Liver (tissue), 9 donors: Measurements from ENCODE around the gene TLN1. TPM values are rescaled to one million over a fixed set of nuclear protein-coding genes. Genes with fewer than 3 reads are reported as not detected.

Experiments used
- DNase-seq: peaks from one replicate; pipeline ENCODE4 v3.0.0-alpha.2; 2017; ENCODE audit warnings: low spot score
- H3K27ac ChIP-seq, 2 donors: one replicate each; pipeline ENCODE4 v1.7.0; 2013; ENCODE audit warnings: inconsistent platforms in 2 of 2, low read length in 2 of 2, control low read depth in 1 of 2, low read depth in 1 of 2, mild to moderate bottlenecking in 1 of 2
- H3K27me3 ChIP-seq, 4 donors: one replicate each; pipeline versions ENCODE4 v1.6.1 to v1.7.0; 2013; ENCODE audit warnings: low read length in 3 of 4, inconsistent platforms in 1 of 4, mild to moderate bottlenecking in 1 of 4, moderate library complexity in 1 of 4; ENCODE audit not compliant: control insufficient read depth in 4 of 4, insufficient read depth in 4 of 4
- H3K36me3 ChIP-seq, 4 donors: one replicate each; pipeline versions ENCODE4 v1.6.1 to v1.7.0; 2013; ENCODE audit warnings: low read length in 3 of 4, mild to moderate bottlenecking in 3 of 4, low read depth in 1 of 4, moderate library complexity in 1 of 4; ENCODE audit not compliant: control insufficient read depth in 4 of 4, insufficient read depth in 3 of 4
- H3K4me1 ChIP-seq, 4 donors: one replicate each; pipeline versions ENCODE4 v1.6.1 to v1.7.0; 2013; ENCODE audit warnings: low read length in 3 of 4, mild to moderate bottlenecking in 3 of 4, moderate library complexity in 1 of 4; ENCODE audit not compliant: control insufficient read depth in 4 of 4, insufficient read depth in 4 of 4
- H3K4me3 ChIP-seq, 3 donors: one replicate each; pipeline versions ENCODE4 v1.6.1 to v1.7.0; 2013; ENCODE audit warnings: low read length in 3 of 3, control low read depth in 1 of 3, low read depth in 1 of 3, mild to moderate bottlenecking in 1 of 3
- H3K9ac ChIP-seq, 2 donors: one replicate each; pipeline ENCODE4 v1.7.0; 2013; ENCODE audit warnings: low read length in 2 of 2, mild to moderate bottlenecking in 2 of 2, moderate library complexity in 2 of 2, control low read depth in 1 of 2, low read depth in 1 of 2
- H3K9me3 ChIP-seq, 4 donors: one replicate each; pipeline versions ENCODE4 v1.6.1 to v1.7.0; 2013; ENCODE audit warnings: low read length in 3 of 4; ENCODE audit not compliant: control insufficient read depth in 4 of 4
- ATF3 ChIP-seq: IDR thresholded peaks from 2 replicates; pipeline ENCODE4 v1.6.1; 2016; ENCODE audit warnings: antibody characterized with exemption
- CTCF ChIP-seq: fragments of 150-350 bp; IDR thresholded peaks from 2 replicates; pipeline ENCODE4 v1.5.1; 2017; ENCODE audit warnings: improper control_type of control experiment, low read depth, low read length; ENCODE audit not compliant: missing input control
- EGR1 ChIP-seq, 2 donors: IDR thresholded peaks; 2 replicates each; pipeline ENCODE4 v1.6.1; 2016 to 2018; ENCODE audit warnings: antibody characterized with exemption in 2 of 2, low read depth in 2 of 2
- FOXA1 ChIP-seq: IDR thresholded peaks from 2 replicates; pipeline ENCODE4 v1.6.1; 2016; ENCODE audit warnings: antibody characterized with exemption
- FOXA2 ChIP-seq: IDR thresholded peaks from 2 replicates; pipeline ENCODE4 v1.6.1; 2016; ENCODE audit warnings: antibody characterized with exemption
- GABPA ChIP-seq, 2 donors: IDR thresholded peaks in 1 of 2; conservative IDR thresholded peaks in 1 of 2; 2 replicates each; pipeline ENCODE4 v1.6.1; 2016; ENCODE audit warnings: antibody characterized with exemption in 2 of 2, mild to moderate bottlenecking in 1 of 2, moderate library complexity in 1 of 2
- HNF4A ChIP-seq, 2 donors: conservative IDR thresholded peaks; 2 replicates each; pipeline ENCODE4 v1.6.1; 2016; ENCODE audit warnings: antibody characterized with exemption in 2 of 2, mild to moderate bottlenecking in 2 of 2
- HNF4G ChIP-seq: IDR thresholded peaks from 2 replicates; pipeline ENCODE4 v1.6.1; 2016; ENCODE audit warnings: antibody characterized with exemption
- JUND ChIP-seq, 2 donors: IDR thresholded peaks; 2 replicates each; pipeline ENCODE4 v1.6.1; 2016; ENCODE audit warnings: antibody characterized with exemption in 2 of 2
- MAX ChIP-seq: IDR thresholded peaks from 2 replicates; pipeline ENCODE4 v1.6.1; 2016; ENCODE audit warnings: antibody characterized with exemption
- NR2F2 ChIP-seq: IDR thresholded peaks from 2 replicates; pipeline ENCODE4 v1.6.1; 2016; ENCODE audit warnings: antibody characterized with exemption
- RAD21 ChIP-seq, 2 donors: IDR thresholded peaks; 2 replicates each; pipeline ENCODE4 v1.6.1; 2016; ENCODE audit warnings: antibody characterized with exemption in 2 of 2, mild to moderate bottlenecking in 2 of 2
- RXRA ChIP-seq, 2 donors: IDR thresholded peaks; 2 replicates each; pipeline ENCODE4 v1.6.1; 2017 to 2018; ENCODE audit warnings: antibody characterized with exemption in 2 of 2, mild to moderate bottlenecking in 1 of 2
- SP1 ChIP-seq: IDR thresholded peaks from 2 replicates; pipeline ENCODE4 v1.6.1; 2018; ENCODE audit warnings: antibody characterized with exemption, mild to moderate bottlenecking
- TAF1 ChIP-seq: conservative IDR thresholded peaks from 2 replicates; pipeline ENCODE4 v1.6.1; 2016; ENCODE audit warnings: antibody characterized with exemption, mild to moderate bottlenecking
- YY1 ChIP-seq: IDR thresholded peaks from 2 replicates; pipeline ENCODE4 v1.6.1; 2016; ENCODE audit warnings: antibody characterized with exemption, mild to moderate bottlenecking
- ZBTB33 ChIP-seq: IDR thresholded peaks from 2 replicates; pipeline ENCODE4 v1.6.1; 2016; ENCODE audit warnings: antibody characterized with exemption
- WGBS: extraction: QIAGEN DNeasy Blood & Tissue Kit; methylation state at CpG from one replicate; pipeline ENCODE4 v1.1.7; 2013; 5-methylcytosine and 5-hydroxymethylcytosine counted together
- polyA plus RNA-seq, 2 donors: library from polyadenylated mRNA; stranded (reverse) in 1 of 2; unstranded in 1 of 2; fragments of 200-250 nt in 1 of 2; fragments of >200 nt in 1 of 2; fragmentation: Nextera tagmentation in 1 of 2; extraction: Ambion mirVana in 1 of 2; gene quantifications; one replicate each; pipeline versions ENCODE4 v1.2.1 to v1.2.3, GENCODE V29; 2013 to 2015
- total RNA-seq, 2 donors: library from RNA; depleted of rRNA; stranded (reverse); fragments of >200 nt; gene quantifications; one replicate each; pipeline ENCODE4 v1.2.3, GENCODE V29; 2014
- donor health status: healthy.
- donor health status: healthy.
- donor health status: healthy.
- donor health status: healthy.
- donor health status: healthy.

TLN1 gene
- total and polyA plus RNA-seq, 4 donors, result 24.5 to 184 (median 125) TPM

- Histone ChIP-seq H3K27me3 (no peaks in the 10 kb centered on the region), H3K36me3 (peaks cover 46 to 92% (median 88%) of the 10 kb centered on the region in 4 donors), H3K9ac (no peak overlapping the region), H3K4me3 (no peak overlapping the region), H3K4me1 (no peaks in the 10 kb centered on the region), H3K9me3 (no peaks in the 10 kb centered on the region), H3K27ac (no peak overlapping the region)
- no peak for DNase-seq
- WGBS, result 95% methylated on average over 7 of the region's 7 CpGs
- TF ChIP-seq HNF4A (conservative IDR thresholded peaks at IDR 0.05) (no peak), SP1 (no peak), CTCF (no peak), FOXA1 (no peak), FOXA2 (no peak), RXRA (IDR thresholded peaks at IDR 0.05) (no peak), TAF1 (no peak), GABPA (IDR thresholded peaks at IDR 0.05 in 1 of 2, conservative IDR thresholded peaks at IDR 0.05 in 1 of 2) (no peak), RAD21 (IDR thresholded peaks at IDR 0.05) (no peak), EGR1 (IDR thresholded peaks at IDR 0.05; ENCODE audit: low read depth in 2 of 2) (no peak), MAX (no peak), YY1 (no peak), HNF4G (no peak), ATF3 (no peak), NR2F2 (no peak), JUND (IDR thresholded peaks at IDR 0.05) (no peak)
These were observed 26.1 kb downstream of the TLN1 start for GRCh38 chr9:35705836-35706430.

GRCh38 chr9:35705372-35705771, 26.6 kb downstream of the TLN1 start:
- no peaks in the 10 kb centered on the region for H3K27me3 ChIP-seq
- no peak for TF ChIP-seq TAF1
- no peak for TF ChIP-seq SP1
- TF ChIP-seq JUND (IDR thresholded peaks at IDR 0.05), result no peak
- no peak for TF ChIP-seq ZBTB33
- no peak for TF ChIP-seq FOXA1
- no peak for TF ChIP-seq FOXA2
- no peak for TF ChIP-seq MAX
- no peak for TF ChIP-seq YY1
- no peak for TF ChIP-seq ATF3
- no peak for TF ChIP-seq HNF4G
- no peak for TF ChIP-seq GABPA (IDR thresholded peaks at IDR 0.05 in 1 of 2, conservative IDR thresholded peaks at IDR 0.05 in 1 of 2)
- TF ChIP-seq NR2F2, result no peak
- H3K36me3 ChIP-seq, result peaks cover 42 to 92% (median 88%) of the 10 kb centered on the region in 4 donors
- H3K9me3 ChIP-seq, result no peaks in the 10 kb centered on the region
- DNase-seq, result no peak
- H3K9ac ChIP-seq, result no peak overlapping the region
- WGBS, result 90% methylated on average over 8 of the region's 8 CpGs
- no peak overlapping the region for H3K4me3 ChIP-seq
- no peaks in the 10 kb centered on the region for H3K4me1 ChIP-seq
- no peak overlapping the region for H3K27ac ChIP-seq
